ENCODE results near the gene ZNF500. TPM values are rescaled to one million over a fixed set of nuclear protein-coding genes. Genes with fewer than 3 reads are reported as not detected.

ZNF500 gene
- total RNA-seq, 4 donors from 2014 or later, result 8.9 to 18.6 (median 10.9) TPM

DNA sequence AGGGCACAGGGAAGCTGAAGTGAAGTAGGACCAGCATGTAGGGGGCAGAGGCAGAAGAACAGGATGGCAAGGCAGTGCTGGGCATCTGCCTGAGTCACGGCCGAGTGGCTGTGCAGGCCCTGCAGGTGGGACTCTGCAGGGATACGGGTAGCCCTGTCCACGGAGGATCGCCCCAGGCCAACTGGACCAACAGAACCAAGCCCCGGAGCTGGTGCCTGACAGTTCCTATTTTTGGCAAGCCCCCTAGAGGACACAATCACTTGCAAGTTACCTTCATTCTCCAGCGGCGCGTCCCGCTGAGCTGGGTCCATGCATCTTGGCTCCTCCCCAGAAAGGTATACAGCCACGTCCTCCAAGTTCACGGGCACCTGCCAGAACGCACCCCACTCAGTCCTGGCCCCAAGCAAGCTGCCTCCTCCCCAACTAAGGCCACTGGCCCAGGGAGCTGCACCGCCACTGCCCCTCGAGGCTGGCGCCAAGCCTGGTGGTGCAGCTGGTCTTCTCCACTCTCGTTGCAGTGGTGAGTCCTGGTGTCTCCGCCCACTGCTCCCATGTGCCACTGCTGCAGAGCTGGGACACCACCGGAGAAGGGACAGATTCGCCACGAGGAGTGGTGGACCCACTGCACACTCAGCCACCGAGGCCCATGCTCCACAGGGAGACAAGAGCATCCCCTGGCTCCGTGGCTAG, 6.6 kb downstream of the ZNF500 start:
- no peak for ATAC-seq (ENCODE audit: low FRiP score)
- TF ChIP-seq, protein P1, sequence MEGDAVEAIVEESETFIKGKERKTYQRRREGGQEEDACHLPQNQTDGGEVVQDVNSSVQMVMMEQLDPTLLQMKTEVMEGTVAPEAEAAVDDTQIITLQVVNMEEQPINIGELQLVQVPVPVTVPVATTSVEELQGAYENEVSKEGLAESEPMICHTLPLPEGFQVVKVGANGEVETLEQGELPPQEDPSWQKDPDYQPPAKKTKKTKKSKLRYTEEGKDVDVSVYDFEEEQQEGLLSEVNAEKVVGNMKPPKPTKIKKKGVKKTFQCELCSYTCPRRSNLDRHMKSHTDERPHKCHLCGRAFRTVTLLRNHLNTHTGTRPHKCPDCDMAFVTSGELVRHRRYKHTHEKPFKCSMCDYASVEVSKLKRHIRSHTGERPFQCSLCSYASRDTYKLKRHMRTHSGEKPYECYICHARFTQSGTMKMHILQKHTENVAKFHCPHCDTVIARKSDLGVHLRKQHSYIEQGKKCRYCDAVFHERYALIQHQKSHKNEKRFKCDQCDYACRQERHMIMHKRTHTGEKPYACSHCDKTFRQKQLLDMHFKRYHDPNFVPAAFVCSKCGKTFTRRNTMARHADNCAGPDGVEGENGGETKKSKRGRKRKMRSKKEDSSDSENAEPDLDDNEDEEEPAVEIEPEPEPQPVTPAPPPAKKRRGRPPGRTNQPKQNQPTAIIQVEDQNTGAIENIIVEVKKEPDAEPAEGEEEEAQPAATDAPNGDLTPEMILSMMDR (IDR thresholded peaks at IDR 0.05), result no peak

DNA sequence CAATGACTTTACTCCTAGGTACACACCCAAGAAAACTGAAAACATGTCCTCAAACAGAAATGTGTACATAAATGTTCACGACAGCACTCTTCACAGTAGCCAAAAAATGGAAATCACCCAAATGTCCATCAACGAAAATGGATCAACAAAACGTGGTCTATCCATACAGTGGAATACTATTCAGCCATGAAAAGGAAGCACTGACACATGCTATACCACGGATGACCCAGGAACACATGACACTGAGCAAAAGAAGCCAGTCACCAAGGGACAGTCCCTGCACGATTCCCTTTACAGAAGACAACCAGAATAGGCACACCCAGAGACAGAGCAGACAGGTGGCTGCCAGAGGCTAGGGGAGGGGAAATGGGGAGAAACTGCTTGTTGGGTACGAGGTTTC, 11.3 kb downstream of the ZNF500 start:
- DNase-seq (ENCODE audit: low spot score) (no peak), ATAC-seq (ENCODE audit: low FRiP score) (no peak)
- TF ChIP-seq, protein P1 (IDR thresholded peaks at IDR 0.05), result no peak

More for the DNA sequence above, 6.6 kb downstream of the ZNF500 start:
- no peak for DNase-seq (ENCODE audit: low spot score)

DNA sequence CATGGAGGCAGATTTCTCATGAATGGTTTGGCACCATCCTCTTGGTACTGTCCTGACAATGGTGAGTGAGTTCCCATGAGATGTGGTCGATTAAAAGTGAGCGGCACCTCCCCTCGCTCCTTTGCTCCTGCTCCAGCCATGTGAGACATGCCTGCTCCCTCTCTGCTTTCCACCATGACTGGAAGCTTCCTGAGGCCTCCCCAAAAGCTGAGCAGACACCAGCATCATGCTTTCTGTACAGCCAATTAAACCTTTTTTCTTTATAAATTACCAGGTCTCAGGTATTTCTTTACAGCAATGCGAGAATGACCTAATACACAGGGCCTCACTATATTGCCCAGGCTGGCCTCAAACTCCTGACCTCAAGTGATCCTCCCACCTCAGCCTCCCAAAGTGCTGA, 12.1 kb downstream of the ZNF500 start:
- TF ChIP-seq, protein P1 (IDR thresholded peaks at IDR 0.05), result no peak
- ATAC-seq (ENCODE audit: low FRiP score) (no peak), DNase-seq (ENCODE audit: low spot score) (no peak)

DNA sequence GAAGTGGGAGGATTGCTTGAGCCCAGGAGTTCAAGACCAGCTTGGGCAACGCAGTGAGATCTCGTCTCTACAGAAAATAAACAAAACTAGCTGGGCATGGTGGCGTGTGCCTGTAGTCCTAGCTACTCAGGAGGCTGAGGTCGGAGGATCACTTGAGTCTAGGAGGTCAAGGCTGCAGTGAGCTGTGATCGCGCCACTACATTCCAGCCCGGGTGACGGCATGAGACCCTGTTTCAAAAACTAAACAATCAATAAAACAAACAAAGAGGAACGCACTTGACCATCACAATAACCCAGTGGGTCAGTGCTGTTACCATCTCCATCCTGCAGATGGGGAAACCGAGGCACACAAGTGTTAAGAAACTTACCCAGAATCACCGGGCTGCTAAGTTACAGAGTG, 13.7 kb downstream of the ZNF500 start:
- no peak for DNase-seq (ENCODE audit: low spot score)
- TF ChIP-seq, protein P1 (IDR thresholded peaks at IDR 0.05), result no peak
- ATAC-seq (ENCODE audit: low FRiP score), result no peak

DNA sequence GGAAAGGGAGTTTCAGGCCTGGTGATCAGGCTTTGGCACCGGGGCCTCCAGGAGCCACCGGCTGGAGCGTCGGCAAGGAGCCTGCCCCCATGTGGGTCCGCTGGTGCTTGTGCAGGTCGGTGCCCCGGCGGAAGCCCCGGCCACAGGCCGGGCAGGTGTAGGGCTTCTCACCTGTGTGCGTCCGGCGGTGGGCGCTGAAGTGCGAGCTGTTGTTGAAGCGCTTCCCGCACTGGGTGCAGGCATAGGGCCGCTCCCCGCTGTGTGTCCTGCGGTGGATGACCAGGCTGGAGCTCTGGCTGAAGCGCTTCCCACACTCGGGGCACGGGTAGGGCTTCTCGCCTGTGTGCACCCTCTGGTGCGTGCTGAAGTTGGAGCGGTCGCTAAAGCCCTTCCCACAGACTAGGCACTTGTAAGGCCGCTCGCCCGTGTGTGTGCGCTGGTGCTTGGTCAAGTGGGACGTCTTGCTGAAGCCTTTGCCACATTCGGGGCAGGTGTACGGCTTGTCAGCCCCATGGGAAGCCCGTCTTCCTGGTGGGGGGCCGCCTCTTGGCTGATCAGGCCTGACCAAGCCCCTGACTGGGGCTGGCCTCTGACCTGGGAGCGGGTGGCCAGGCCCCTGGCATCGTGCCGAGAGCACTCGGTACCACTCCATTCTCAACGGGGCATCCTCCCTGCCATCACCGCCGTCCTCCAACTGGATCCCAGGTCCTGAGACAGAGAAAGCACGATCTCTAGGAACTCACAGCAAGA, 14.4 kb downstream of the ZNF500 start:
- ATAC-seq (ENCODE audit: low FRiP score) (no peak), DNase-seq (ENCODE audit: low spot score) (no peak)
- TF ChIP-seq, protein P1 (IDR thresholded peaks at IDR 0.05), result no peak

DNA sequence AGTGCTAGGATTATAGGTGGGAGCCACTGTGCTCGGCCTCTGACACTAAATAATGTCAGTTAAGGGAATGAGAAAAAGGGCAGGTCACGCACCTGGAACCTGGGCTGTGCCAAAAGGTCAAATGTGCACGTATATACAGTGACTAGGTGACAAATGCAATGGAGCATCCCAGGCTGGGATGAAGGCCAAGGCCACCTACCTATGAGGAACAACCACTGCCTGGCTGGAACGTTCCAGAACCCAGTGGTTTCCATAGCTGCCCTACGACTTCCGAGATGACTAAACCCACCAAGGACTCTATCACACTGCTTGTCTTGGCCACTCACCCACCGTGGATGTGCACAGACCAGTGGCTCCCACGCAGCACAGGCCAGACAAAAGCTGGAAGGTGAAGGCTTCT, 16.1 kb downstream of the ZNF500 start:
- DNase-seq (ENCODE audit: low spot score) (no peak), ATAC-seq (ENCODE audit: low FRiP score) (no peak)
- TF ChIP-seq, protein P1 (IDR thresholded peaks at IDR 0.05), result no peak
